Midbrain (tissue), 1 donor: ENCODE measurements around the gene MRLN.
"Not testable (repeated sequence)": the region's sequence is repeated elsewhere in the genome, so short reads cannot be mapped to it uniquely, and the experiment has no call there.

Experiments
- DNase-seq: peaks from one replicate; lab custom pipeline; 2025; lab: John Stamatoyannopoulos, UW

Gene MRLN

DNA sequence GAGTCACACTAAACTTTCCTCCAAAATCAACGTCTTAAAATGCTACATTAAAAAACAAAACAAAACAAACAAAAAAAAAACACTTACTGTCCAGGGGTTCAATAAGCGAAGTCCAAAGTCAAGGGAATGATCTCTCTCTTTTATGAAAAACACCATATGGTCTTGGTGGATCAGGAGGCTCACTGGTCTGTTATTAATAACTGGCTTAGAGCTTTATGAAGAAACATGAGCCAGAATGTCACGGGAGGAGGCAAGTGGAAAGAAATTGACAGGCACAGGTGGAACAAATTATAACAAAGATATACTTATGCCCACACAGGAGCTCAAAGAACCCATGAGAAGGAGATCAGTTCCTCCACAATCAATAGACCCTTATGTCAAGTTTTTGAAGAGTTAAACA, at the start of gene MRLN:
Gene MRLN (minus strand): TSS at position 189 of the 400 bp plus-strand sequence.
- no peak for DNase-seq

DNA sequence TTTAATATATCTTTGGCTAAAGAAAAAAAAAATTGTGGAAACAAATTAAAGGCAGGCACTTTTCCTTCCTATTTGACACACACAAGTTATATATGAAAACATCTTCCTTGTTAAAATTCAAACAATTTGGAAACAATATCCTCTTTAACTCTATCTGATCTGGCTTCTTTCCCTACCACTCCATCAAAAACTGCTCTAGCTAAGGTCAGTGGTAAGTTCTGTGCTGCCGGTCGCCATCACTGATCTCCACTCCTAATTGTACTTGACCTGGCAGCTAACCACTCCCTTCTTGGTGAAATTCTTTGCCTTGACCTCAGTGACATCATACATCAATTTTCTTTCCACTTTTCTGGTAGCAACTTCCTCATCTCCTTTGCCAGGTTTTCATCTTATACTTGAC, 47.9 kb upstream of the MRLN start:
- no peak for DNase-seq

DNA sequence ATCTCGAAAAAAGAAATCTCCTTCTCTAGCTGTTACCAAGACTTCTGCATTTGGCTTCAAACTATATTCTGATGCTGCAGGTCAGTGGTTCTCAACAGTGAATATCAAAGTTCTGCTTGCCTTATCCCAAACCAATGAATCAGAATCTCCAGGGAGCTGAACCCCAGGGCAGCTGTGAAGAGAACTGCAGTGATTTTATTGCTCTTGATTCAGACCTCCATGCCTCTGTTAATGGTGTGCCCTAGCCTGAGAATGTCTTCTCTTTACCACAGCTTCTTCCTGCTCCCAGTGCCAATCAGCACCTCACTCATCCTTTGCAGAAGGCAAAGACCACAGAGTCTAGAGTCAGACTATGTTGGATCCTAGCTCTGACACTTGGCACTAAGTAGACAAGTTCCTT, 46.2 kb upstream of the MRLN start:
- DNase-seq = no peak

DNA sequence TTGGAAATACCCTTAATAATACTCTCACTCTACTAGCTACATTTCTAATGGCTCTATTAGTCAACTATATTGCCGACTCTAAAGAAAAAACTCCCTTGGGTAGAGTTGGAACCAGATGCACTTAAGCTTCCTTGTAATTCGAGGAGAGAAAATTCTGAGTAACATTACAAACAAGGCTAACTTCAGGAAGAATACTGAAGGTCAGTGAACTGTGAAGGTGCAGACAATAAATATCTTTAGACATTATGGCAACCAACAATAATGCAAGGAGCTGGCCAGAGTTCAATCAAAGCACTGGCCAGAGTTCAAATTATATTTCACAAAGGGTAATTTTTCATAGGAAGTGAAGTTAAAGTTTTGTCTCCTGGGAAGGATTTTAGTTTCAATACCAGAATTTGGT, 40.7 kb upstream of the MRLN start:
- no peak for DNase-seq

DNA sequence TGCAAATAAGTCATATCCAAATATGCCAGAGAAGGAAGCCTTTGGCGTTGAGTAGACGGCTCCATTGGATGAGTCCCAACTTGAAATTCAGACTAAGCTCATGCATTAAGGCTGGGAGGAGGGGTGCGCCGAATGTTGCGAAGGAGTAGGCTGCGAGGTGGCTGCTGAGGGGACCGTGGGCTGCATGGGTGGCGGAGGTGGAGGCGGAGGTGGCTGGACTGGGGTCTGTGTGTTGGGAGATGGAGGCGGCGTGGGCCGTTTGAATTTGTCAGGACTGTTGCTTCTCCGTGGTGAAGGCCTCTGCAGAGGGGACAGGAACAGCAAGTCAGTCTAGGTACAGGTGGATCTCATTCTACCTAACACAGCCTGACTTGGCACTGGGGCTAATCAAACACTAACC, 39.6 kb upstream of the MRLN start:
- no peak for DNase-seq

DNA sequence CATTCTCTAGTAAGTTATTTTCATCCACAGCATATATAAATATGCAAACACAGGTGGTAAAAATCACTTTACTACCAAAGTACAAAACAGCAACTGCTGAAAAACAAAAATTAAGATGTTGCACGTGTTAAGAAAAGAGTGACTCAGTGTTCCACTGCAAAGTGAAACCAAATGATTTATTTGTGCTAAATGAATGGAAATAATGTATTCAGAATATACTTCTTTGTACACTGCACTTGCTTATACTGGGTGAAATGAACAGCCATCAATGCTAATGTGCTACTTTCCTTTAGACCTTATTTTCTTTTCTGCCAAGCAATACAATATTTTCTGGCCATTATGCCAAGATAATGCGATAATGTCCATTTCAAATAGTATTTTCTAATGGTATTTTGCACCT, 38.3 kb upstream of the MRLN start:
- DNase-seq = no peak

DNA sequence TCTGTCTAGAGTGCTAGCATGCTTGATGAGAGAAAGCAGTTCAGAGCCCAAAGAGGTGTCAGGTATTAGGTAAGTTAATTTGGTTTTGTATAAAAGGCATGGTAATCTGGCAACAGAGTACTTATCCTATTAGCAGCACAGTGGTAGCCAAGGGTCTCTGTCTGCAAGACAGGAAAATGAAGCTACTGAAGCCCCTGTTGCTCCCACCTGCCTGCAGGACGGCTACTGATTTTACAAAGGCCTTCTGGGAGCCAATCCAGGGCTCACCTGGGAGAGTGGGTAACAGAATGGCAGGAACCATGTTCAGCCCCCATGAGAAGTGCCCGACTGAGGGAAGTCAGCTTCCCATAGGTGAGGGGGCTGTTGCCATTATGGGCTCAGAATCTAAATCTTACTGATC, 36.8 kb upstream of the MRLN start:
- DNase-seq = not testable (repeated sequence)

DNA sequence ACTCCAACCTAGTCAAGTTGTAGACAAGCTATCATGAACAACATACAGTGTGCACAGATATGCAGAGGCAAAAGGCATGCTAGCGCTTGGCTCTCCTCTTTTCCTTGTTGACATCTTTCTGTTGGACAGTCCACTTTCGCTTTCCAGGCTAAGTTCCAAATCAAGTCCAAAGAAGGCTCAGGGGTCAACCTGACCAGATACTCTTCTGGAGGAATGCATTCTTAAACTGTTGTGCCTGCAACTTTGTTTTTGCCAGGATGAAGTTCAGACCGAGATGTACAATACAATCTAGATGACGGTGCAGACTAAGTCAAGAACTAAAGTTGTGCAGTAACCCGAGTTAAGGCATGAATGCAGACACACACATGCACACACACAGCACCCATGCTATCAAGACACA, 35.7 kb upstream of the MRLN start:
- not testable (repeated sequence) for DNase-seq

DNA sequence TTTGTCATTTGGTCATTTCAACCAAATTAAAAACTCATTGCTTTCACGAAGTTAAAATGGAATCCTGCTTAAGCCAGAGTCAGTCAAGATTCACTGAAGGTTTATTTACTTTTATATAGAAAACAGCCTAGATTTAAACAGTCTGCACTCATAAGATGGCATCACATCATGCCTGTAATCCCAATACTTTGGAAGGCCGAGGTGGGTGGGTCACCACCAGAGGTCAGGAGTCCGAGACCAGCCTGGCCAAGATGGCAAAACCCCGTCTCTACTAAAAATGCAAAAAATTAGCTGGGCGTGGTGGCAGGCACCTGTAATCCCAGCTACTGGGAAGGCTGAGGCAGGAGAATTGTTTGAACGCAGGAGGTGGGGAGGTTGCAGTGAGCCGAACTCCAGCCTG, 33.8 kb upstream of the MRLN start:
- not testable (repeated sequence) for DNase-seq

DNA sequence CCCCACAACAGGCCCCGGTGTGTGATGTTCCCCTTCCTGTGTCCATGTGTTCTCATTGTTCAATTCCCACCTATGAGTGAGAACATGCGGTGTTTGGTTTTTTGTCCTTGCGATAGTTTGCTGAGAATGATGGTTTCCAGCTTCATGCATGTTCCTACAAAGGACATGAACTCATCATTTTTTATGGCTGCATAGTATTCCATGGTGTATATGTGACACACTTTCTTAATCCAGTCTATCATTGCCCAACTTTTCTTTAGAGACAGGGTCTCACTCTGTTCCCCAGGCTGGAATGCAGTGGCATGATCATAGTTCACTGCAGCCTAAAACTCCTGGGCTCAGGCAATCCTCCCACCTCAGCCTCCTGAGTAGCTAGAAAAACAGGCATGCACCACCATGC, 32.2 kb upstream of the MRLN start:
- DNase-seq = not testable (repeated sequence)

DNA sequence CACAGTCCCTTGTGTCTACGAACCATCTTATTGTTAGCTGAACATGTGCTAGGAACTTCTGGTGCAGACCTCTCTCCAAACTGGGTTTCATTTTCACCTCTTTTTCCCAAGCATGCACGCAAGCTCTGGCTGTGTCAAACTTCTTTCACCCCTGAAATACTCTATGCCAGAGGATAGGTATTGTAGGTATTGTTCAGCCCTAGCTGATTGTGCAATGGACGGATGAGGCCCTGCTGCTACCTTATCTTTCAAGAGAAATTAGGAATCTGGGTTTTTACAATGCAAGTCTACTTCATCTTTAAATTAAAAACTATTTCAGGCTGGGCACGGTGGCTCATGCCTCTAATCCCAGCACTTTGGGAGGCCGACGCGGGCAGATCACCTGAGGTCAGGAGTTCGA, 28.3 kb upstream of the MRLN start:
- no peak for DNase-seq

DNA sequence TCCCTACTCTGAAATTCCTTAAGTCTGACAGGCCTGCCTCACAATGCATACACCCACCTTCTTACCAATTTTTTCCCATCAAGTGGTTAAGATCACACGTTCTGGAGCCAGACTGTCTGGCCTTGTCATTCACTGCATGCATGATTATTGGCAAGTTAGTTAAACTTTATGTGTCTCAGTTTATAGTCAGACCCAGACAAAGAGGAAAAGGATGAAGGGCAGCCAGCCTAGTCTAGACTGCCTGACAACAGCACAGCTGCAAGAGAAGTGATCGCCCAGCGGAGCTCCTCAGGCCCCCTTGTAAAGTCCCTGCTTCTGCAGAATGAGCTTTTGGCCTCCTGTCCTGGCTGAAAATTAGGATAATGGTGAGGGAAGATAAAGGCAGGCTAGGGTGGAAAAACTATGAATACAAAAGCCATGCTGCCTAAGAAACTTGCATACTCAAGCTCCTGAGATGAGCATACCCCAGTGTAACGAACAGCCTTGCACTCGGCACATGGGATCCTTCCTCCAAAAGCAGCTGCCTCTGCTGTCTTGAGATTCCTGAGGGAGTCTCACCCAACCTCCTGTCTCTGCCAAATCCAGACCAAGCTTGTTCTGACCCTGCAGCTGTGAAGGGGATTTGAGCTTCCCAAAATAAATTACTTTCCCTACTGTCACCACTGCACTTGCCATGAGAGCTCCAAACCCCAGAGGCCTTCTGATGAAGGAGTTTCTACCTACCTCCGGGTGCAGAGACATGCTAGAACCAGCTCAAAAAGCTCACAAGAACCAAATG, 26.7 kb upstream of the MRLN start:
- DNase-seq = no peak

DNA sequence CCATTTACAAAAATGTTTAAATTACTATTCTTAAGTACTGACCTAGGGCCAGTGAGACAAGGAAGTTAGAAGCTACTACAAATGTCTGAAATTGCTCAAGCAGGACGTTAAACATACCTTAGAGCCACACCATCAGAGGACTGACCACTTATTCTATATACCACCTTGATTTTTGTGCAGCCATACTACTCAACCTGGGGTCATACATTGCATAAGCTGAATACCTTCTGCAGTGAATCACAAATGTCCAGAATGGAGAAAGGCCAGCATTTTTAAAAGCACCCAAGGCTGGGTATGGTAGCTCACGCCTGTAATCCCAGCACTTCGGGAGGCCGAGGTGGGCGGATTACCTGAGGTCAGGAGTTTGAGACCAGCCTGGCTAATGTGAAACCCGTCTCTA, 21.2 kb upstream of the MRLN start:
- no peak for DNase-seq

DNA sequence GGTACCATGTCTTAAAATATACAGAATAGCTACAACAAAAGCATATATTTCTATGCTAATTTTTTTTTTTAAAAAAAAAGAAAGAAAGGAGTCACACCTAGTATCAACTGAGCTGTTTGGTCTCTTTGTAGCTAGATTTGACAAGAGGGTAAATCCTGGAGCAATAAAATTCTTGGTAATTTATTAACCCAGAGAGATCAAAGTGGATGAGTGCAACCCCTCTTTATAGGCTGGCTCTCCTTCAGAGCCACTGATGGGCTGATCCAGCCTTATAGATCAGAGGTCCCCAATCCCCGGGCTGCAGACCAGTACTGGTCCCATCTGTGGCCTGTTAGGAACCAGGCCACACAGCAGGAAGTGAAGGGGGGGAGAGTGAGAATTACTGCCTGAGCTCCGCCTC, 19.8 kb upstream of the MRLN start:
- no peak for DNase-seq

DNA sequence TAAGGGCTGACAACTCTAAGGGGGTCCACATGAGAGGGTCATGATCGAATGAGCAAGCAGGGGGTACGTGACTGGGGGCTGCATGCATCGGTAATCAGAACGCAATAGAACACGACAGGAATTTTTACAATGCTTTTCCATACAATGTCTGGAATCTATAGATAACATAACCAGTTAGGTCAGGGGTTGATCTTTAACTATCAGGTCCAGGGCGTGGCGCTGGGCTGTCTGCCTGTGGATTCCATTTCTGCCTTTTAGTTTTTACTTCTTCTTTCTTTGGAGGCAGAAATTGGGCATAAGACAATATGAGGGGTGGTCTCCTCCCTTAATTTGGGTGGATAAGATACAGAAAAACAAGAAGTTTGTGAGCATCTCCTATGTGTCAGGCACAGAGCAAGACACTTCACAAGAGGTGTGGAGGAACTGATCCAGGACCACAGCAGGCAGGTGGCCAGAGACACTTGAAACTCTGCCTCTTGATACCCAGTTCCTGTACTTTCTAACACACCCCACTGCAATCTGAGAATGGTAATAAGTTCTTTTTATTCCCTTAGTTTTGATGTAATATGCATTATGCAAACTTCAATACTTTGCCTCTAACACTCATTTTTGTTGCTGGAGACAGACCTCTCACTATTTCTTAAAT, 18.0 kb upstream of the MRLN start:
- no peak for DNase-seq

DNA sequence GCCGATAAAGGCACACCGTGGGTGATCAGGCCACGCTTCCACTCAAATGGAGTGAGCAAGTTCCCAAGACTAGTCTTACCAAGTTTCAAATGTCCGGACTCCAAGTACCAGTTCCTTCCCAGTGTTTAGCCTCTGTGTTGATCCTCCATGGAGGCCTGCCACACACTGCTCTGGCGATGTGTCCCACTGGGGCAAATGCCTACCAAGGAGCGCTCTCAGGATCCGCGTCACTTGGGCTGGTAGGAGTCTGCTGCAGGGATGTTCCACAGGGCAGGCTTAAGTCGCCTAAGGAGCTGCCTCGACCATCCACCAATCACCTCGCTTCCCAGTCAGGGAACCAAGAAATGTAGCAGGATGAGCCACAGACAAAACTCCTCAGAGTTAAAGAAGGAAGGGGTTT, 17.4 kb upstream of the MRLN start:
- DNase-seq = no peak

DNA sequence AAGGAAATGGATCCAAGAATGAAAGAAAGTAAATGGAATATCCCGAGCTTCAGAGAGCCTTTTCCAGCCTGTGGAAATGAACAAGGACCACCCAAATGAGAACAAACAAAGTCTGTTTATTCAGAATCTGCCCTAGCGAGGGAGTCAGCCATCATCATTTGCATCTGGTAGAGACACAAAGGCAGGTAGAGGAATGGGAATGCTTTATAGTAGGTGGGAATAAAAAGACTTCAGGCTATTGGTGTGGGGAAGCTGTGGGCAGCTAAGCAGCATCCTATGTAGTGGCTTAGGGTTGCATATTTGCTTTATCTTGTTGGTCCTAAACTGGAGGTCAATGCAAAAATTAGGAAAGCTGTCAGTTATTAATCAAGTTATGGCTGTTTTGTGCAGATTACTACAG, 9.2 kb upstream of the MRLN start:
- no peak for DNase-seq

DNA sequence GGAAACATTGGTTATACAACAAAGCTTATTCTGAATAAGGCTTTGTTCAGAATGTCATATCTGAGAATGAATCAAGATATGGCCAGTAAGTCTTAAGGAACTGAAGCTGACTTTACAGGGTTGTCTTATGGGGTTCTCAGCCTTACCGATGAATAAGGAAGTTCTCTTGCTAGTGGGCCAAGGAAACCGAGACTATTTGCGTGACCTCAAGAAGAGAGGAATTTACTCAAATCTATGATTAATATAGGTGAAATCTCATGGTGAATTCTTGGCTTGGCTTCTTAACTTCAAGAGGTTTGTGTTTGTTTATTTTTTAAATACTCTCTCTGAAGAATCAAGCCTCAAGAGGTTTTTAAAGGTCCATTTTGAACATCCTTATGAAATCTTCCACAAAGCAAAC, 4.7 kb upstream of the MRLN start:
- no peak for DNase-seq

DNA sequence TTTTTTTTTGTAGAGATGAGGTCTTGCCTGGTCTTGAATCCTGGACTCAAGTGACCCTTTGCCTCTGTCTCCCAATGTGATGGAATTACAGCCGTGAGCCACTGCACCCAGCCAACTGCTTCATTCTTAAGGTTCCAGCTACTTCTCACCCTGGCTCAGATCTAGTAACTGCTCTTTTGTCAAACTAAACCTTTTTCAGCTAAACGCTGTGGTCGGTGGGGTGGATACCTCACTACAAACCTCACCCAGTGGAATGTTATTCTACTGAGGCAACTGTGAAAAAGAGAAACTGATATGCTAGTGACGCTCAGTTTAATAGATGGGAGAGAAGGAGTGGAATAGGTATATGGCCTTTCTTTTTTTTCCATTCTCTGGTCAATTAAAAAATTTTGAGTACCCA, 1.7 kb upstream of the MRLN start:
- DNase-seq = no peak

DNA sequence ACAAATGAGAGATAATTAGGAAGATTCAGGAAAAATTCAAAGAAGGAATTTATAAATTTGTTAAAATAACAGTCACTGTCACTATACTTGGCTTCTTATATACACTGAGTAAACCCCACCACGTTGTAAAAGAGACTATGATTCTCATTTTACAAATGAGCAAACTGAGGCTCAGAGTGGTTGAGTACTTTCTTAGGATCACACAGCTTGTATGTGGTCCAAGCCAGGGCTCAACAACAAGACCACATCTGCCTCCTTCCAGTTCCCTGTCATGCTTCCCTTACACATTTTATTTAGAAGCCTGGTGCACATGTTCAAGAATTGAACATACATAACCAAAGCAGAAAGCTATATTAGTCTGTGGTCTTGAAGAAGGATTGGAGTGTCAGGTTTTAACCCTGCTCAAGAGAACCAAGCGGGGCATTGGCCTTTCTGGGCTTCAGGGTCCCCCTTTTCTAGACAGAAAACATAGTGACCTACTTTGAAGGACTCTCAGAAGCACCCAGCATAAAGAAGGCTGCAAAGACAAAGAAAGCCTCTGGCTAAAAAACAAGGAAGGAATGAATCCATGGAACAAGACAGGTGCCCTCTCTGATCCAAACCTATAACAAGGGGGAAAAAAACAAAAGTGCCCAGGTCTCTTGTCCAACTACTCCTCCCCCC, 846 bp downstream of the MRLN start:
- DNase-seq = no peak

DNA sequence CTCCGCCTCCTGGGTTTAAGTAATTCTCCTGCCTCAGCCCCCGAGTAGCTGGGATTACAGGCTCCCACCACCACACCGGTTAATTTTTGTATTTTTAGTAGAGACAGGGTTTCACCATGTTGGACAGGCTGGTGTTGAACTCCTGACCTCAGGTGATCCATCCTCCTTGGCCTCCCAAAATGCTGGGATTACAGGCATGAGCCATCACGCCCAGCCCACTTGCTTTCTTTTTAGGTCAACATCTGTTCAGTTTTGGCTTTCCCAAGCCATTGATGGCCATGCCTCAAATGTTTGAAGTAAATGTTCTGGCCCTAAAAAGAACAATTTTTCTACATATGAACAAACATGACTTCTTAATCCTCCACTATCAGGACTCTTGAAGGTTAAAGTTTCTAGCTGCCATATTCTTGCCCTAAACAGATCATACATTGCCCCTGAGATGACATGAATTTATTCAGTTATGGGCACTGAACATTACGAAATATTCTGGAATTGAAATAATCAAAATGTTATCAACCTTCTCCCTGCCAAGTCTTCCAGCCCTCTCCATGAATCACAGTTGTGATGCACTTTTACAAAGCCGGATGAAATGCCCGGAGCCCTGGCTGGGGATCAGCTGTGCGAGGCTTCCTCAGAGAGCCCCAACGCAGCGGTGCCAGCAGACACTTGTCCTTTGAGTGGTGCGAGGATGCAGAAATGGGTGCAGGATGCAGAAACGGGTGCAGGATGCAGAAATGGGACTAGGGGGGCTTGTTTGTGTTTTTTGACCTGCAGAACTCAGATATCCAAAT, 2.9 kb downstream of the MRLN start:
- DNase-seq = no peak

DNA sequence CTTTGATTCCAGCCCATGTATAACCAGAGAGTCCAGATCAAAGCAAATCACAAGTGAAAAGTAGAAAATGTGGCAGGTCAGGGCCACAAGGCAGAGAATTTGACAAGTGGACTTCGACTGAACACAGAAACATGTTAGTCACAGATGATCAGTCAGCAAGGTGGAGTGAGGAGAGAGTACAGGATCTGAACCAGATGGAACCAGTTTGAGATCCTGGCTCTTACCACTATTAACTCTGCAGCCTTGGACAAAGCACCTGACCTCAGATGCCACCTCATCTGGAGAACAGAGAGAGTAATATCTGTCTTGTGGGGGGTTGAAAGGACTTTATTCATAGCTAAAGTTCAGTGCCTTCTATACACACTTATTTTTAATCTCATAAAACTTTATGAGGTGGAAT, 4.4 kb downstream of the MRLN start:
- no peak for DNase-seq
